Vagina (tissue), 2 donors: ENCODE data around the gene DGKB.

Experiments
- POLR2A ChIP-seq, 2 donors: fragments of 450-650 bp; IDR thresholded peaks; one replicate each; pipeline ENCODE4 v1.6.1; 2017; ENCODE audit warnings: antibody characterized with exemption in 2 of 2, mild to moderate bottlenecking in 2 of 2, moderate library complexity in 2 of 2
- TF ChIP-seq, protein P1 (sequence below), 3 experiments: fragments of 450-650 bp in 2 of 3; fragments of 200-600 bp in 1 of 3; sonication (generic) in 1 of 3; IDR thresholded peaks; one replicate each; pipeline ENCODE4 v1.5.1; 2017 to 2019; ENCODE audit warnings: antibody characterized with exemption in 3 of 3, mild to moderate bottlenecking in 2 of 3, moderate library complexity in 2 of 3

DNA sequence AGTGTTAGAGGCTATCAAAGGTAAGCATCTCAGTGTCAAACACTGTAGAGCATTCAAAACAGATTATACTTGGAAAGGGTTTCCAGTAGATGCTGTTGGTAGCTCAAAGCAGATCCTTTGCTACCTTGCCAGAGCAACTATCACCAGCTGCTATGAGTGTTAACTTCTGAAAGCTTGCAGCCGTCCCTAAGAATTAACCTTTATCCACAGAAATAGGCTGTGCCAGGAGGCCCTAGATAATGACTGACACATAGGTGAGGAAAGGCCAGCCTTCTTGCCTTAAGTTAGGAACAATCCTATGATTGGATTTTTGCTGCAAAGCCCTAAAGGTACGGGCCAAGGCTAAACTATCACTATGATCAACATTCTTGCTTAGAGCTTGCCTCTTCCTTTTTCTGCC is 263.2 kb downstream of the DGKB start:
- no peak for TF ChIP-seq POLR2A (IDR thresholded peaks at IDR 0.05)
- TF ChIP-seq, protein P1, sequence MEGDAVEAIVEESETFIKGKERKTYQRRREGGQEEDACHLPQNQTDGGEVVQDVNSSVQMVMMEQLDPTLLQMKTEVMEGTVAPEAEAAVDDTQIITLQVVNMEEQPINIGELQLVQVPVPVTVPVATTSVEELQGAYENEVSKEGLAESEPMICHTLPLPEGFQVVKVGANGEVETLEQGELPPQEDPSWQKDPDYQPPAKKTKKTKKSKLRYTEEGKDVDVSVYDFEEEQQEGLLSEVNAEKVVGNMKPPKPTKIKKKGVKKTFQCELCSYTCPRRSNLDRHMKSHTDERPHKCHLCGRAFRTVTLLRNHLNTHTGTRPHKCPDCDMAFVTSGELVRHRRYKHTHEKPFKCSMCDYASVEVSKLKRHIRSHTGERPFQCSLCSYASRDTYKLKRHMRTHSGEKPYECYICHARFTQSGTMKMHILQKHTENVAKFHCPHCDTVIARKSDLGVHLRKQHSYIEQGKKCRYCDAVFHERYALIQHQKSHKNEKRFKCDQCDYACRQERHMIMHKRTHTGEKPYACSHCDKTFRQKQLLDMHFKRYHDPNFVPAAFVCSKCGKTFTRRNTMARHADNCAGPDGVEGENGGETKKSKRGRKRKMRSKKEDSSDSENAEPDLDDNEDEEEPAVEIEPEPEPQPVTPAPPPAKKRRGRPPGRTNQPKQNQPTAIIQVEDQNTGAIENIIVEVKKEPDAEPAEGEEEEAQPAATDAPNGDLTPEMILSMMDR (IDR thresholded peaks at IDR 0.05) = no peak
